HG02840 (cell line): ENCODE data around the gene UQCRHL.

Experiments used
- ATAC-seq: cut with Tn5 transposase; IDR thresholded peaks from one replicate; pipeline ENCODE4 v1.9.1; 2021; ENCODE audit warnings: mild to moderate bottlenecking, moderate library complexity, moderate number of reproducible peaks; ENCODE audit not compliant: unreplicated experiment, low FRiP score

Gene UQCRHL

GRCh38 chr1:15760520-15761211, 46.8 kb downstream of the UQCRHL start:
- no peak for ATAC-seq

GRCh38 chr1:15758953-15759661, 48.3 kb downstream of the UQCRHL start:
- ATAC-seq = no peak

GRCh38 chr1:15758343-15758931, 49.0 kb downstream of the UQCRHL start, which contains the start of gene FBLIM1:
Gene FBLIM1, plus strand, starts transcription at chr1:15758795. Its CDS starts 6,189 bp downstream, at chr1:15764984.
- no peak for ATAC-seq

- ATAC-seq = no peak
These were observed 49.7 kb downstream of the UQCRHL start for GRCh38 chr1:15757575-15758342.
